ENCODE results near the gene PDIA4.
"Not testable (repeated sequence)": the region's sequence is repeated elsewhere in the genome, so short reads cannot be mapped to it uniquely, and the experiment has no call there.

The PDIA4 gene

DNA sequence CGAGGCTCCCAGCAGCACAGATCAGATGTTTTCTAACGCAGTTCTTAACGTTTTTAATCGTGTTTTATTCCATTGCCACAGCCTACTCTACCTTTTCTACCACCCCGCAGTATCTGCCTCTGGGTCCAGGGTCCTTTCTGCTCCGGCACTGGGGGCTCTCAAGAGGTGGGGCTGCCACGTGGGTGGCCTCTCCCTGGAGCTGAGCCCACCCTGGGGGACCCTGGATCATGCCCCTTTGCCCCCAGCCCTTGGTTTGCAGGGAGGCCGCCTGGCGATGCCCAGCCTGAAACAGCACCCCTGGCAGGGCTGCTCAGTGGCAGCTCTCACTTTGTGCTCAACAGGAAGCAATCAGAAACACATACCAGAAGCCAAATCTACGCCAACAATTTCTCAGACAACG, 25.3 kb downstream of the PDIA4 start:
- DNase-seq (ENCODE audit: low spot score), result no peak

- DNase-seq (ENCODE audit: low spot score), result no peak
These were observed 25.7 kb downstream of the PDIA4 start for GRCh38 chr7:149002604-149003003.

GRCh38 chr7:149001427-149002068, 26.8 kb downstream of the PDIA4 start:
- no peak for DNase-seq (ENCODE audit: low spot score)

GRCh38 chr7:149000961-149001360, 27.3 kb downstream of the PDIA4 start:
- DNase-seq (ENCODE audit: low spot score), result no peak

- no peak for DNase-seq (ENCODE audit: low spot score)
These were observed 29.1 kb downstream of the PDIA4 start for GRCh38 chr7:148999192-148999591.

DNA sequence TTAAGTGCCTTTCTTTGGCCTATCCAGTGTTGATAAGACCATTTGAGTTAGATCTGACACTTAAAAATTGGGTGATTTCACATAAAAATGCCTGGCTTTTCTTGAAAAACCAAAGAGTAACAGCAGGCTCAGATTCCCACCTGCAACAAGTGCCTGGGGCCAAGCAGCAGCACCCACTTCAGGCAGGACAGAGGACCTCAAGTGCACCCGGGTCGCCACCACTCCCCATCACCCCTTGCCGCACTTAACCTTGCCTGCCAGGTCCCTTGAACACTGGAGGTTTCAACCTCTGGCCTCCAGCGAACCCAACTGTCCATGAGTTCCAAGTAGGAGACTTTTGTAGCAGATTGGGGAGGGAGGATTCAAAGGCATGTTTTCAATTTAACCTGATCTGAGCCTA, 30.8 kb downstream of the PDIA4 start:
- no peak for DNase-seq (ENCODE audit: low spot score)

DNA sequence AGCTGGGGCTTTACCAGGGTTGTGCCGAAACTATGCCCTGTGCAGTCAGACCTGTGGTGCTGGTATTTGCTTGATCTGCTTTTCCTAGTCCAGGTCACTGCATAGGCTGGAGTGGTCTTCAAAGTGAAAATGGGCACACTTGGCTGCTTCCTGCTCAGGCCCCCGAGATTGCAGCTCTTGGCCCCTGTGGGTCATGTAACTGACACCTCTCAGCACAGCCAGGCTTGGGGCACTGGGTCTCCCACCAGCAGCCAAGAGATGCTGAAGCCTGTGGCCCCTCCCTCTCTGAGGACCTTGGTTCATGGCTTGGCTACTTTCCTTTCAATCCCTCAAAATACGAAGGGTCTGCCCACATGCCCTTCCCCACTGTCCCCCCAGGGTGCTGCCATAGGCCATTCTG, 33.7 kb downstream of the PDIA4 start:
- DNase-seq (ENCODE audit: low spot score), result no peak

- no peak for DNase-seq (ENCODE audit: low spot score)
These were observed 35.1 kb downstream of the PDIA4 start for GRCh38 chr7:148993193-148993592.

- DNase-seq (ENCODE audit: low spot score), result no peak
These were observed 36.8 kb downstream of the PDIA4 start for GRCh38 chr7:148991536-148991935.

GRCh38 chr7:148987751-148988512, 40.4 kb downstream of the PDIA4 start:
- DNase-seq (ENCODE audit: low spot score), result no peak

DNA sequence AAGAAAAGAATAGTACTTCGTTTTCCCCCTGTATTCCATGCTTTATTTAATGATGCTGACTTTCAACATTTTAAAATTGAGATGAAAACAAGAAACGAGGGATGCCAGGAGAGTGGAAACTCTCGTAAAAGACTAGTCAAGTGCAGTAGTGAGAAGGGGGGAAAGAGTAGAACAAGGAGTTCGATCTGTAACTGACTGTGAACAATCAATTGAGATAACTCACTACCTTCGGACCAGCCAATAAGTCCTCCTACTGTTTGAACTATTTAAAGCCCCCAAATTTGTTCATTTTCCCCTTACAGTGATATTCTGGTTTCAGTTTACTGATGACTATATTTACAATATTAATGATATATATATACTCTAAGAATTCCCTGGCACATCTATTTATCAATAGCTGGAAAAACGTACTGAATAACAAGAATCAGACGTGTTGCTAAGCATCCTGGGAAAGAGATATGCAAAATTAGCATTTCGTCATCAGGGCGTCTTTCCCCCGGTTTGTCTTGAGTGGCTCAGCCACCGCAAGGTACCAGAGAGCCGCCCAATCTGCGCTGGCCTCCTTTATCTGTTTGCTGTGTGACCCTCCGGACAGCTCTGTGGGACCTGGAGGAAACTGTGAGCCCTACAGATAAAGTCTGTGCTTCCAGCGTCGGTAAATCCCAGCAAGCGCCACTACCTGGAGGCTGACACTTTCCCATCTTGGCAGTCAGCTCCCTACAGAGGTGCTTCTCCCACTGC, 41.1 kb downstream of the PDIA4 start:
- peak; percentile 93 for DNase-seq (ENCODE audit: low spot score)

DNA sequence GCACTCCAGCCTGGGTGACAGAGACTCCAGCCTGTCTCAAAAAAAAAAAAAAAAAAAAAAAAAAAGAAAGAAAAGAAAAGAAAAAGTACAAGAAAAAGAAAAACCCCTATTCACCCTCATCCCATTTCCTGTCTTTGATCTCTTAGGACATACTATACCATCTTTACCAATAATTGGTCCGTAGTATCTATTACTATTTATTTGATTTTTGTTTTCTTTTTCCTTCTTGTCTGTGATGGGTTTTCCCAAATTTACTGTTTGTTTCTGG, 41.6 kb downstream of the PDIA4 start:
- no peak for DNase-seq (ENCODE audit: low spot score)

- DNase-seq (ENCODE audit: low spot score), result peak; percentile 78
These were observed 44.8 kb downstream of the PDIA4 start for GRCh38 chr7:148983200-148984146.

DNA sequence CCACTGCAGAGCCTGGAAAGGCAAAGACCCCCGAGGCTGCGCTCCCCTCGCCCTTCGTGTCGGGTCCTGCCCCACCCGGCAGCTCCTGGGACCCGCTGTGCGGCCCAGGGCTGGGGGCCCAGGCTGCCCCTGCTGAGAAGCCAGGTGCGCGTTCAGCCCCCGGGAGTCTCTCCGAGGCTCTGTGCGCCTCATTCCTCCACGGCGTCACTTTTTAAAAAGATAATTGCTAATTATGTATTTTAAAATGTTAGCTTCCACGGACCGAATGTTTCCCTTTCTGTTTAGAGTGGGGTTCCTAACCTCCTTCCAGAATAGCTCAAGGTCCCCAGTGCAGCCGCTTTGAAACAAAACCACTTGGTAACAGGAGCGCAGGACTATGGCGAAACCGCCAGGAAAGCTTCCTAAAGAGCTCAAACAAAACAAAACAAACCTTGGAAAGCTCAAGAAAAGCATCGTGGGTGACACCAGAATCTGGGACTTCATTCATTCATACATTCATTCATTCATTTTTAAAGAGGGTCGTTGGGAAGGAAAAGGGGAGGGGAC, 45.6 kb downstream of the PDIA4 start:
- no peak for DNase-seq (ENCODE audit: low spot score)

GRCh38 chr7:148979827-148980226, 48.5 kb downstream of the PDIA4 start:
- DNase-seq (ENCODE audit: low spot score), result no peak

GRCh38 chr7:148979072-148979471, 49.2 kb downstream of the PDIA4 start:
- DNase-seq (ENCODE audit: low spot score), result not testable (repeated sequence)

DNA sequence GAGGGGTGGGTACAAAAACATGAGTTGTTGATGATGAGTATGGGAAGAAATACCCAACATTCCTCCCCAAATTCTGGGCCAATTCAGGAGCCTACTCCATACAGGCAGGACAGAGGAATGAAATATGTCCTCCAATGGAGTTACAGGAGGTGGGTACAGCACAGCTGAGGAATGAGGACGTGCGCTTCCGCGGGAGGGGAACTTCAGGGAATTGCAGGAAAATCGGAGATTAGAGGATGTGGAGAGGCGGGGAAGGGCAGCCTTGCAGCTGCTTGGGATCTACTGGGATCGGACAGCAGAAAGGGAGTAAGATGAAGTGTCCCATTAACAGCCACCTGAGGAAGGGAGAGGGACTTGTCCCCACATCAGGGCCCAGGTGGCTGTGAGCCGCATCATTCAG, 50.2 kb downstream of the PDIA4 start:
- no peak for DNase-seq (ENCODE audit: low spot score)

DNA sequence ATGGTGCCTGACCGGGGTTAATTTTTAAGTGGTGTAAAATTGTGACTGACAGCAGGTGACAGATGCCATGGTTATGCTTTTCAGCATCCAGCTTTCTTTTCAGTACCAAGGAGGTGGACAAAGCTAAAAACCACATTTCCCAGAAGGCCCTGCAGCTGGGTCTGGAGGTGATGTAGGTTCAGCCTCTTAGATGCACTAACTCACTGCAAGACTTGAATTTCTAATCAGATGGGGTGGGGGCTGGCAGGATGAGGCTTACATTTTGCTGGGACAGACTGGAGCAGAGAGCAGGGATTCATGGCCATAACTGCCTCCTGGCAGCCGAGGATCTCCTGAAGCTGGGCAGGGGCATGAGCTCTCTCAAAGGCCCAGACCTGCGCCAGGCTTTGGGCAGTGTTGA, 52.4 kb downstream of the PDIA4 start:
- no peak for DNase-seq (ENCODE audit: low spot score)

- no peak for DNase-seq (ENCODE audit: low spot score)
These were observed 55.0 kb downstream of the PDIA4 start for GRCh38 chr7:148973256-148973655.

DNA sequence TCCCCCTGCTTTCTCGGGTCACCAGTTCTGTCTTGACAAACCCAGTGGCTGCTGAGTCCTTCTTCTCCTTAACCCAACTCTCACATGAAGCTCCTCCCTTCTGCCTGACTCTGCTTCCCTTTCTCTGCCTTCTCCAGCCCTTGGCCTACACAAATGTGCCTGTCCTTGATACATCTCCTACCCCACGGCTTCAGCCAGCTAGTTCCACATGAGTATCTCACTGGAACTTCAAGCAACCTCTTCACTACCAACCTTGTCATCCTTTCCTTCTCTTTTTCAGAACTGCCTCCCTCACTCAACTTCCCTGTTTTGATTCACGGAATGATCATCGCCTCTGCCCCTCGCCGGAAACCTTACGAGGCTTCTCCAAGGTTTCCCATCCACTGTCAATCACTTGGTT, 55.9 kb downstream of the PDIA4 start:
- DNase-seq (ENCODE audit: low spot score), result no peak

GRCh38 chr7:148967602-148968001, 60.7 kb downstream of the PDIA4 start:
- no peak for DNase-seq (ENCODE audit: low spot score)

- DNase-seq (ENCODE audit: low spot score), result no peak
These were observed 61.3 kb downstream of the PDIA4 start for GRCh38 chr7:148967032-148967372.
